Subcutaneous abdominal adipose tissue (tissue), 5 donors: Measurements from ENCODE around the gene TOMM20.
"Not testable (repeated sequence)": the region's sequence is repeated elsewhere in the genome, so short reads cannot be mapped to it uniquely, and the experiment has no call there.

Source experiments
- H3K27ac ChIP-seq: one replicate; pipeline ENCODE4 v1.7.0; 2013; ENCODE audit warnings: low read depth, mild to moderate bottlenecking, inconsistent platforms, low read length, moderate library complexity
- H3K27me3 ChIP-seq, 5 donors: one replicate each; pipeline ENCODE4 v1.7.0; 2013; ENCODE audit warnings: low read length in 5 of 5, inconsistent platforms in 1 of 5; ENCODE audit not compliant: control insufficient read depth in 5 of 5, insufficient read depth in 4 of 5
- H3K36me3 ChIP-seq, 5 donors: one replicate each; pipeline ENCODE4 v1.7.0; 2013; ENCODE audit warnings: low read length in 5 of 5; ENCODE audit not compliant: control insufficient read depth in 5 of 5, insufficient read depth in 5 of 5
- H3K4me1 ChIP-seq, 5 donors: one replicate each; pipeline ENCODE4 v1.7.0; 2013; ENCODE audit warnings: low read length in 5 of 5, mild to moderate bottlenecking in 3 of 5, moderate library complexity in 1 of 5; ENCODE audit not compliant: control insufficient read depth in 5 of 5, insufficient read depth in 5 of 5
- H3K4me3 ChIP-seq, 5 donors: one replicate each; pipeline ENCODE4 v1.7.0; 2013; ENCODE audit warnings: low read length in 5 of 5, low read depth in 1 of 5
- H3K9ac ChIP-seq, 5 donors: one replicate each; pipeline ENCODE4 v1.7.0; 2013; ENCODE audit warnings: low read length in 5 of 5, mild to moderate bottlenecking in 4 of 5, moderate library complexity in 3 of 5
- H3K9me3 ChIP-seq, 5 donors: one replicate each; pipeline ENCODE4 v1.7.0; 2013; ENCODE audit warnings: low read length in 5 of 5; ENCODE audit not compliant: control insufficient read depth in 5 of 5
- donor health status: healthy.
- donor health status: healthy.
- donor health status: healthy.
- donor health status: healthy.
- donor health status: healthy.

TOMM20 gene

GRCh38 chr1:235088430-235088829 lies 40.2 kb downstream of the TOMM20 start:
- H3K9me3 ChIP-seq: no peaks in the 10 kb centered on the region
- no peaks in the 10 kb centered on the region for H3K27me3 ChIP-seq
- peaks cover 4 to 20% (median 12%) of the 10 kb centered on the region in 5 donors for H3K4me1 ChIP-seq
- H3K4me3 ChIP-seq: no peak overlapping the region
- H3K36me3 ChIP-seq: no peaks in the 10 kb centered on the region
- H3K9ac ChIP-seq: no peak overlapping the region
- no peak overlapping the region for H3K27ac ChIP-seq

- H3K4me1 ChIP-seq: peaks cover 7 to 20% (median 12%) of the 10 kb centered on the region in 5 donors
- no peaks in the 10 kb centered on the region for H3K36me3 ChIP-seq
- no peaks in the 10 kb centered on the region for H3K9me3 ChIP-seq
- no peak overlapping the region for H3K27ac ChIP-seq
- no peak overlapping the region for H3K9ac ChIP-seq
- no peaks in the 10 kb centered on the region for H3K27me3 ChIP-seq
- no peak overlapping the region for H3K4me3 ChIP-seq
Observed at GRCh38 chr1:235087906-235088305, 40.7 kb downstream of the TOMM20 start.

GRCh38 chr1:235085411-235086117 lies 43.1 kb downstream of the TOMM20 start:
- H3K9me3 ChIP-seq, H3K36me3 ChIP-seq, H3K27ac ChIP-seq, H3K27me3 ChIP-seq, H3K4me3 ChIP-seq, H3K9ac ChIP-seq: not testable (repeated sequence)
- H3K4me1 ChIP-seq: peaks cover 7 to 22% (median 13%) of the 10 kb centered on the region in 5 donors

GRCh38 chr1:235080788-235081187 lies 47.8 kb downstream of the TOMM20 start:
- not testable (repeated sequence) for H3K9ac ChIP-seq, H3K36me3 ChIP-seq, H3K27me3 ChIP-seq, H3K27ac ChIP-seq, H3K9me3 ChIP-seq, H3K4me3 ChIP-seq
- peaks cover 21 to 62% (median 56%) of the 10 kb centered on the region in 5 donors for H3K4me1 ChIP-seq

- Histone ChIP-seq H3K27ac (peak overlapping the region; percentile 99), H3K4me1 (peaks cover 22 to 68% (median 61%) of the 10 kb centered on the region in 5 donors)
- H3K27me3 ChIP-seq, H3K9me3 ChIP-seq, H3K4me3 ChIP-seq, H3K36me3 ChIP-seq, H3K9ac ChIP-seq: not testable (repeated sequence)
Observed at GRCh38 chr1:235080297-235080657, 48.4 kb downstream of the TOMM20 start.

GRCh38 chr1:235079443-235080296 lies 49.0 kb downstream of the TOMM20 start:
- H3K4me3 ChIP-seq: peak overlapping the region in 1 of 5 donors; percentile 10
- H3K9me3 ChIP-seq: no peaks in the 10 kb centered on the region
- H3K4me1 ChIP-seq: peaks cover 26 to 74% (median 67%) of the 10 kb centered on the region in 5 donors
- peak overlapping the region; percentile 99 for H3K27ac ChIP-seq
- H3K36me3 ChIP-seq: no peaks in the 10 kb centered on the region
- H3K27me3 ChIP-seq: no peaks in the 10 kb centered on the region
- peak overlapping the region in 3 of 5 donors; percentile 12 to 49 (median 40) for H3K9ac ChIP-seq

- Histone ChIP-seq H3K9me3 (no peaks in the 10 kb centered on the region), H3K36me3 (no peaks in the 10 kb centered on the region), H3K4me1 (peaks cover 33 to 78% (median 73%) of the 10 kb centered on the region in 5 donors), H3K4me3 (no peak overlapping the region), H3K27ac (peak overlapping the region; percentile 99), H3K27me3 (no peaks in the 10 kb centered on the region), H3K9ac (peak overlapping the region in 3 of 5 donors; percentile 12 to 49 (median 40))
Observed at GRCh38 chr1:235078480-235079381, 49.9 kb downstream of the TOMM20 start.

GRCh38 chr1:235077571-235078479 lies 50.8 kb downstream of the TOMM20 start:
- no peaks in the 10 kb centered on the region for H3K36me3 ChIP-seq
- H3K9ac ChIP-seq: peak overlapping the region; percentile 0 to 65 (median 49)
- no peaks in the 10 kb centered on the region for H3K27me3 ChIP-seq
- H3K9me3 ChIP-seq: no peaks in the 10 kb centered on the region
- H3K27ac ChIP-seq: peak overlapping the region; percentile 99
- H3K4me1 ChIP-seq: peaks cover 35 to 77% (median 73%) of the 10 kb centered on the region in 5 donors
- peak overlapping the region in 1 of 5 donors; percentile 2 for H3K4me3 ChIP-seq

GRCh38 chr1:235077163-235077540 lies 51.5 kb downstream of the TOMM20 start:
- H3K4me1 ChIP-seq: peaks cover 35 to 73% (median 71%) of the 10 kb centered on the region in 5 donors
- no peaks in the 10 kb centered on the region for H3K27me3 ChIP-seq
- H3K4me3 ChIP-seq: no peak overlapping the region
- no peaks in the 10 kb centered on the region for H3K9me3 ChIP-seq
- H3K9ac ChIP-seq: peak overlapping the region; percentile 0 to 65 (median 35)
- H3K36me3 ChIP-seq: no peaks in the 10 kb centered on the region
- H3K27ac ChIP-seq: peak overlapping the region; percentile 99
